ENCODE measurements around the gene ELFN1.

ELFN1 gene

GRCh38 chr7:1669954-1670893, at the start of gene ELFN1:
TSS of gene ELFN1 (plus strand) at chr7:1670277. CDS start at chr7:1744597, 74,320 bp downstream.
- DNase-seq = peak; percentile 5

- DNase-seq = no peak
These were observed 49.2 kb upstream of the ELFN1 start for GRCh38 chr7:1620835-1621234.

DNA sequence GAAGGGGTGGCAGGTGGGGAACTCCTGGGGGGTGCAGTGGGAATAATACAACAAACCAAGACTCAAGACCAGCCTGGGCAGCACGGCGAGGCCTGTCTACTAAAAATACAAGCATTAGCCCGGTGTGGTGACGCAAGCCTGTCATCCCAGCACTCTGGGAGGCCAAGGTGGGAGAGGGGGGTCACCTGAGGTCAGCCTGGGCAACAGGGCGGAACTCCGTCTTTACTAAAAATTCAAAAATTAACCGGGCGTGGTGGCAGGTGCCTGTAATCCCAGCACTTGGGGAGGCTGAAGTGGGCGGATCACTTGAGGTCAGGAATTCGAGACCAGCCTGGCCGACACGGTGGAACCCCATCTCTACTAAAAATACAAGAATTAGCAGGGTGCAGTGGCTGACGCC, 48.4 kb upstream of the ELFN1 start:
- no peak for DNase-seq

GRCh38 chr7:1622441-1622840, 47.6 kb upstream of the ELFN1 start:
- no peak for DNase-seq

DNA sequence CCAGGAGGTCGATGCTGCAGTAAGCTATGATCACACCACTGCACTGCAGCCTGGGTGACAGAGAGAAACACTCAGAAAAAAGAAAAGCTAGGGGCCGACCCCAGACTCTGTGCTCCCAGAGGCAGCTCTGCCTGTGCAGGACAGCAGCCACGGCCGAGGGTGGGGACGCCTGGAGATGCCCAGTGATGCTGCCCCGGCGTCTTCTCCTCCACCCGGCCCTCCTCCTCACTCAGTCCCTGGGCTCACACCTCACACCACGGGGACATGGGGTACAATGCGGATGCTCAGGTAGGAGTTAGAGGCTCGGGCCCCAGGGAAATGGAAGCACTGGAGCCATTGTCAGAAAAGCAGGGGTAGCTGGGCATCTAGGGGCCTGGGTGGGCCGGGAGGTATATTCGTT, 46.3 kb upstream of the ELFN1 start:
- DNase-seq = no peak

DNA sequence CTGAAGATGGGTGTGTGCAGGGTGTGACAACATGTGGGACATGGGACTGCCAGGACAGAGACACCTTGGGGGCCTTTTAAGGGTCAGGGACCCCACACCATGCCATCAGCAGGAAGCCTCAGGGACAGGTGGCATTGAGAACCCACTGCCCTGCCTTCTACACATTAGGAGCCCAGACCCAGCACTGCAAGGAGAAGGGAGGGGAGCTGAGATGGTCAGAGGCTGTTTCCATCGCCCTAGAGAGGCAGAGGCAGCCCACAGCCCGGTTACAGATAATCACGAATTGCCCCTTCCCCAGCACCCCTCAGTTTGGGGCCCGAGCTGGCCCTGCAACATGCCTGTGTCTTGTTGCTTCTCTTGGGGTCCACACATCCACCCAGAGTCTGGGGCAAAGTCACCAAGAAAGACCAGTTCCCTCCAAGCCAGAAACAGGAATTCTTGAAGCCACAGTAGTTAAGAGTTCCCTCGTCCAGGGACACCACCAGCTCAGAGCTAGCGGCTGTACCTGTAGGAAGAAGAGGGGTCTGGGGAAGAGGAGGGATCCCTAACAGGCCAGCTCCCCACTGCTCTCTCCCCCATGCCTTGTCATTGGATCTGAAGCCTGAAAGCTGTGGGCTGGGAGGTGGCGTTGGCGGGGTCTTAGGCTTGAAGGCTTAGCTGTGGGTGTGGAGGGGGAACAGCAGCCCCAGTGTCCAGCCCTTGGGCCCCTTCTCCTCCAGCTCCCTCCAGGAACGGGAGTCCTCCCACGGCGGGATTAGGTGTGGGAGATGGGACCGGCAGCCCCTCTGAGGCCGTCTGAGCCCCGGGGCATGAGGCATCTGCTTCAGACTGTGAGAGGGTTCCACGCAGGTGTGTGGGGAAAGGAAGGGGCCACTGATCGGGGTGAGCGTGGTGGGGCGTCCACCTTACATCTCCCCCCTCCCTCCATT, 44.8 kb upstream of the ELFN1 start:
- no peak for DNase-seq

DNA sequence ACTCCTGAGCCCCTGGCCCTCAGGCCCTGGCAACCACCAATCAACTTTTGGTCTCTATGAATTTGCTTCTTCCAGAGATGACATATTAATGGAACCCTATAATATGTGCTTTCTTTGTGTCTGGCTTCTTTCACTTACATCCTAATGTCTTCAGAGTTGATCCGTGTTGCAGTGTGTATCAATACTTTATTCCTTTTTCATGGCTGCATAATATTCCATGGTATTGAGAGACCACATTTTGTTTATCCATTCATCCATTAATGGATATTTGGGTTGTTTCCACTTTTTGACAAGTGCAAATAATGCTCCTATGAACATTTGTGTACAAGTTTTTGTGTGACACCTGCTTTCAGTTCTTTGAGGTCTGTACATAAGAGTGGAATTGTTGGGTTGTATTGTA, 43.3 kb upstream of the ELFN1 start:
- DNase-seq = no peak

DNA sequence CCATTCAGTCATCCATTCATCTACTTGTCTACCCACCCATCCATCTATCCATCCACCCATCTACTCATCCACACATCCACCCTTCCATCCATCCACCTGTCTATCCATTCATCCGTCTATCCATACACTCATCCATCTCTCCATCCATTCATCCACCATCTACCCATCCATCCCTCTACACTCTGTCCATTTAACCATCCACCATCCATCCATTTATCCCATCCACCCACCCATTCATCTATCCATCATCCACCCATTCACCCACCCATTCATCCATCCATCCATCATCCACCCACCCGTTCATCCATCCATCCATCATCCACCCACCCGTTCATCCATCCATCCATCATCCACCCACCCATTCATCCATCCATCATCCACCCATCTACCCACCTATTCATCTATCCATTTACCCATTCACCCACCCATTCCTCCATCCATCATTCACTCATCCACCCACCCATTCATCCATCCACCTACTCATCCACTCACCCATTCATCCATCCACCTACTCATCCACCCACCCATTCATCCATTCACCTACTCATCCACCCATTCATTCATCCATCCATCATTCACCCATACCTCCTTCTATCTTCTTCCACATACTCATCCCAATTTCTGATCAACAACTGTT, 39.3 kb upstream of the ELFN1 start:
- no peak for DNase-seq

GRCh38 chr7:1631678-1632077, 38.4 kb upstream of the ELFN1 start:
- DNase-seq = no peak

GRCh38 chr7:1632506-1632905, 37.6 kb upstream of the ELFN1 start:
- no peak for DNase-seq

DNA sequence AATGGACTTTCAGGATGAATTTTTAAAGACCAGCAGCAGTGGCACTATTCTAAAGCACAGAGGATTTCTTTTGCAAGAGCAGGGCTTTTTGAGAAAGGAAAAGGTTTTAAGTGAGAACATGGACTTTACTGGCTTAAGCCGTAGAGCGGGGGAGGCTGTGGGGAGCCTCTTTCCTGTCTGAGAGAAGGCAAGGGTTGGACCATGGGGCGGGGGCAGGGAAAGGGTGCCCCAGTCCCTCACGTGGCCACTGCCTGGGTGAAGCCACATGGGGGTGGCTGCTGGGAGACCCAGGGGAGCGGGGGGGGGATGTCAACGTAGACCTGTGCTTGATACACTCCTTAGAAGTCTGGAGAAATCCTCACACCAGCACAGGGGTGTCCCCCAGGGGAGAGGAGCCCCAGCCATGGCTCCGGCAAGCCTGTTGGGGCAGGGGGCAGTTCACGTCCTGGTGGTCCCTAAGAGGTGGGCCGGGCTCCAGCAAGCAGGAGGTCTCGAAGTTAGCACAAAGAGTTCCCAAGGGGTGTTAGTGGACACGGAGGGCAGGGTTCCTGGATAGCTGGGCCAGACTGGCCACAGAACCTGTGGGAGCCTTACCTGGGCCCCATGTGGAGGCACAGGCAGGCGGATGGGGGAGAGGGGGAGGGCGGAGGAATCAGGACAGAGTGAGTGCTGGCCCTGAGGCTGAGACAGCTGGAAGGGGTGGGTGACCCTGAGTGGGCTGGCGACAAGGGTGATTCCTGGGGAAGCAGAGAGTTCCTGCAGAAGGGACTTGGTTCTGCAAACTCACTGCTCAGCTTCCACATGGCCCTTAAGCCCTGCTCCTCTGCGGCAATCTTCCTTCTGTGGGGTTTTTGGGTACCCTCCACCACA, 36.9 kb upstream of the ELFN1 start:
- DNase-seq = no peak

GRCh38 chr7:1635401-1635800, 34.7 kb upstream of the ELFN1 start:
- DNase-seq = no peak

GRCh38 chr7:1637155-1637554, 32.9 kb upstream of the ELFN1 start:
- DNase-seq = no peak

- no peak for DNase-seq
These were observed 31.8 kb upstream of the ELFN1 start for GRCh38 chr7:1638215-1638661.

DNA sequence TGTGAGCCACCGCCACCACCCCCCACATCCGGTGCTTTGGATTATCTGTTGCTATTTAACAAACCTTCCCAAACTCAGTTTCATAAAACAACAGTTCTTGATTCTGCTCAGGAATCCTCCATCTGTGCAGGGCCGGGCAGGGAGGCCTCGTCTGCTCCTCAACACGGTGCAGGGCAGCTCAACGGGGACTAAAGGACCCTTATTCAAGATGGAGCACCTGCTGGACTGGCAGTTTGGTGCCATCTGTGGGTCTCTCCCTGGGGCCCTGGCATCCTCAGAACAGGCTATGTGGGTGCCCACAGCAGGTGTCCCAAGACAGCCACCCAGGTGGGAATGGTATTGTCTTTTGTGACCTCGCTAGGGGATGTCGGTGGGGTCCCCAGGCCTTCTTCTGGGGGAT, 31.0 kb upstream of the ELFN1 start:
- DNase-seq = no peak

DNA sequence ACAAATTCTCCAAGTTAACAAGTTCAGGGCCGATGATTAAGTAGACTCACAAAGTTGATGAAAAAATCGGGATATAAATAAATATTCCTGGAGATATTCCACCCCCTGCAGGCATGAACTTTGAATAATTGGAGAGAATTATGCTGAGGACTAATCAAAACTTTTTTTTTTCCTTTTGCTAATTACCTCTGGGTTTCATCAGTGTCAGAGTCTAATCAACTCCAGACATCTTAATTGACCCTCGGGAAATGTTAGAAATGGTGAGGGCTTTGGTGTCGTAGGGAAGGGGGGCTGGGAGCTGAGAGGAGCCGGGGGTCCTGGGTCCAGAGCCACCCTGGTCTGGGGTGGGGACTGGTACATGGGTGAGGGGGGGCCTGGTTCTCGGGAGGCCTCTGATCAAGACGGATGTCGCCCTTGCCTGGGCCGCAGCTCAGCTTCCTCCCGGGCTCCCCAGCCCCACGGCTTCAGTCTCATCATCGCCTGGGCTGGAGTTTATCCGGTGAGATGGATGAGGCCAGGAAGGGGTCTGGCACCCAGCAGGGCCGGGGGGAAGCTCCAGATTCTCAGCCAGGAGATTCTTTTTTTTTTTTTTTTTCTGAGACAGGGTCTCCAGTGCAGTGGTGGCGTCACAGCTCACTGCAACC, 30.4 kb upstream of the ELFN1 start:
- no peak for DNase-seq

DNA sequence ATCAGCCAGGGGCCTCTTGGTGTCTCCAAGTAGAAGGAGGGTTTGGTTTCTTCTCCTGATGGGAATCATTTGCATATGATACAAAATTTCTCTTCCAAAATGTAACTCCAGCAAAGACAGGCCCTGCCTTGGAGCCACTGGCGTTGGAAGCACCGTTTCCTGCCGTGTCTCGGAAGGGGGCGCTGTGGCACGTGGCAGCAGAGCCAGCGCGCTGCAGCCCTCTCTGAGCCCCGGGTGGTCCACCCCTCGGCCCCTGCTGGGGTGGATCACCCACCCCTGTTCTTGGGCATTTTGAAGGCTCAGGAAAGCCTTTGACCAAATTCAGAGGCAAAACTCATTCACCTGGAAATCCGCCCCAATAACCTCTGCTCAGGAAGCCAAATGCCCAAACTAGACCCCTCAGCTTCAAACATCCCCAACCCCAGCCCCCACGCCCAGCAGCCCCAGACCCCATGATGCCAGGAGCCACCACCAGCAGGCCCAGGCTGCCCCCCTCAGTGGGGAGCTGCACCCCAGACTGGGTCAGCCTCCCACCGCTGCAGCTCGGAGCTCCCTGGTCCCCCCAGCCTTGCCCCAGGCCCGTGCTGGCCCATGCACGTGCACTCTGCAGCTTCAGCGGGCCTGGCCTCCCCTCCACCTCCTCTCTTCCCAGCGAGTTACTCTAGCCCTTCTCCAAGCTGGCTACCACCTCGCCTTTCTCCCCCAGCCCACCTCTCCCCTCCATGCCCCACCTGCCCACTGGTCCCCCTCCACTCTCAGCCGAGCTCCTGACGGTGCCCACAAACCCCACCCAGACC, 29.5 kb upstream of the ELFN1 start:
- no peak for DNase-seq

DNA sequence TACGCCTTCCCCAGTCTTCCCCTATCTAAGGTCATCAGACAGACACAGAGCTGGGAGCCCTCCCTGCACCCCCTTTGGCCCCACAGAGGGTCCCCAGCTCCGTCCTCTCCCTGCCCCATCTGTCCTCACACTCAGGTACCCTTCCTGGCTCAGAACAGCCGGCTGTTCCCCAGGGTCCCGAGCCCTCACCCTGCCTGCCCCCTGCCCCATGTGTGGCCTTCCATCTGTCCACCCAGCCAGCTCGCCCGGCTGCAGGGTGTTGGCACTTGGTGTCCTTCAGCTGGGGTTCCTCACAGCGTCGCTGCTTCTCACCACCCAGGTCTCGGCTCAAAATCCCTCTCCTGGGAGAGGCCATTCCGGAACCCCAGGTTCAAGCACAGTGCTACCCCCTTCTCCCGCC, 28.9 kb upstream of the ELFN1 start:
- no peak for DNase-seq

DNA sequence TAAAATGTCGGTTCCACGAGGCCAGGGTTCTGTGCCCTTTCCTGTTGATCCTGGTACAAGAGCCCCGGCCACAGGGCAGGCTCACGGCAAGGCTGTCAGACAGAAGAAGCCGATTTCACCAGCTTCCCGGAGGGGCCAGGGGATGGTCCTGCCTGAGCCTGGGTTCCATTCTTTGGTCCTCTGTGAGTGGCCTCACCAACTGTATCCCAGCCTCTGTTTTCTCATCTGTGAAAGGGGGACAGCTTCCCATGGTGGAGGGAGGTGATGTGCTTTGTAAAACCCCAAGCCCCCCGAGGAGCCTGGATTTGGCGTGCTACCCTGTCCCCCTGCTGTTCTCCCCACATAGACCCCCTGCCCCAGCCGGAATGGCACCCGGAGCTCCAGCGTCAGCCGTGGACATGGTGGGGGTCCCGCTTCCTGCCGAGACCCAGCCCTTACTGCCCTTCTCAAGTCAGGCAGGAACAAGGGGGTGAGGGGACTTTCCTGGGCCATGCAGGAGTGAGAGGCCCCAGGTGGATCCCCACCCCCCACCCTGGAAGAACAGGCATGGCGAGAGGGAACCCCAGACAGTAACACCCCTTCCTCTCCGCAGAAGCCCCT, 28.3 kb upstream of the ELFN1 start:
- DNase-seq = no peak

- no peak for DNase-seq
These were observed 27.8 kb upstream of the ELFN1 start for GRCh38 chr7:1642291-1642731.

Measured in CD4-positive, alpha-beta T cell treated with Interleukin-15 for 1 hour (primary cell).